NCI-H446 treated with DMSO at 0.1 percent for 48 hours (cell line): ENCODE data around the gene GNG3.

Experiments used
- DNase-seq: peaks from one replicate; lab custom pipeline; 2025; lab: John Stamatoyannopoulos, UW

GNG3 gene

DNA sequence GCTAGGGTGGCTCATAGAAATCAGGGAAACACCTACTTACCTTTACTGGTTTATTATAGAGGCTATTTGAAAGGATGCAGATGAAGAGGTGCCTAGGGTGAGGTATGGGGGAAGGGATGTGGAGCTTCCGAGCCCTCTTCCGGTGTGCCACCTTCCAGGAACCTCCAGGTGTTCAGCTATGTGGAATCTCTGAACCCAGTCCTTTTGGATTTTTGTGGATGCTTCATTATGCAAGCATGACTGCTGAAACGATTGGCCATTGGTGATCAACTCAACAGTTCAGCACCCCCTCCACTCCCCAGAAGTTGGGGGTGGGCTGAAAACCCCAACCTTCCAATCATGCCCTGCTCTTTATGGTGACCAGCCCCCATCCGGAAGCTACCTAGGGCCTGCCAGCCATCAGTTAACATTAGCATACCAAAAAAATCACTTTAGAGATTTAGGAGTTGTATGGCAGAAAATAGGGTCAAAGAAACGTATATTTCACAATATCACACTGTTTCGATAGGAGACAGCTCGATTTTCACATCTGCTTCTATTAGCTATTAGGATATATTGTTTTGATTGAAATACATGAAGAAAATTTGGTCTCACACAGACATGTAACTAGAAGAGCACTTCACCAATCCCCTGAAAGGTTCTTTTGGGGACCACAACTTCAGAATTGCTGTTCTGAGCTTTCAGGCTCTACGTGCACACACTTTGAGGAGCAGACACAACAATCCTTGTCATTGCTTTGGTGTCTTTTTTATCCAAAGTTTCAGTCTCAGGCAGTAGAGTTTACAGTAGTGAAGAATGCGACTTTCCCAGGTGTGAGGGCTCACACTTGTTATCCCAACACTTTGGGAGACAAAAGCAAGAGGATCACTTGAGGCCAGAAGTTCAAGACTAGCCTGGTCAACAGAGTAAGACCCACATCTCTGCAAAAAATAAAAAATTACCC lies 50.6 kb downstream of the GNG3 start:
- no peak for DNase-seq
